Neuronal stem cell (in vitro differentiated cells): Measurements from ENCODE around the gene AZIN2.

Experiments
- DNase-seq: peaks from one replicate; pipeline ENCODE4 v3.0.0-alpha.2; 2013; ENCODE audit warnings: low spot score
- H2AFZ ChIP-seq: one replicate; pipeline ENCODE4 v1.6.1; 2013; ENCODE audit warnings: mild to moderate bottlenecking, low read length, inconsistent platforms
- H2AK5ac ChIP-seq: 2 replicates; pipeline ENCODE4 v1.6.1; 2013; ENCODE audit warnings: low read depth, mild to moderate bottlenecking, inconsistent platforms, low read length, moderate library complexity, mixed read lengths
- H2BK120ac ChIP-seq: 2 replicates; pipeline ENCODE4 v1.6.1; 2013; ENCODE audit warnings: low read depth, mild to moderate bottlenecking, inconsistent platforms, low read length, moderate library complexity, mixed read lengths
- H2BK12ac ChIP-seq: one replicate; pipeline ENCODE4 v1.6.1; 2013; ENCODE audit warnings: low read length, inconsistent platforms
- H2BK15ac ChIP-seq: 2 replicates; pipeline ENCODE4 v1.6.1; 2013; ENCODE audit warnings: mild to moderate bottlenecking, low read length, inconsistent platforms, mixed read lengths
- H2BK5ac ChIP-seq: one replicate; pipeline ENCODE4 v1.6.1; 2013; ENCODE audit warnings: inconsistent platforms, mild to moderate bottlenecking, low read length, moderate library complexity
- H3K14ac ChIP-seq: one replicate; pipeline ENCODE4 v1.6.1; 2013; ENCODE audit warnings: low read length, inconsistent platforms
- H3K18ac ChIP-seq: 2 replicates; pipeline ENCODE4 v1.6.1; 2013; ENCODE audit warnings: low read length, inconsistent platforms
- H3K23ac ChIP-seq: 2 replicates; pipeline ENCODE4 v1.6.1; 2013; ENCODE audit warnings: low read depth, mild to moderate bottlenecking, mixed read lengths, low read length, inconsistent platforms; ENCODE audit not compliant: poor library complexity
- H3K27ac ChIP-seq: replicated peaks from 3 replicates; pipeline ENCODE4 v1.5.1; 2013; ENCODE audit warnings: low read length, inconsistent platforms
- H3K27me3 ChIP-seq, 3 experiments: 2 replicates each; pipeline ENCODE4 v1.6.1; 2013; ENCODE audit warnings: low read length in 3 of 3, mild to moderate bottlenecking in 2 of 3, inconsistent platforms in 1 of 3, low read depth in 1 of 3, mixed read lengths in 1 of 3, moderate library complexity in 1 of 3; ENCODE audit not compliant: control insufficient read depth in 3 of 3, insufficient read depth in 3 of 3
- H3K36me3 ChIP-seq, 2 donors: replicated peaks in 1 of 2; 2 replicates each; pipeline ENCODE4 v1.6.1; 2013; ENCODE audit warnings: low read length in 2 of 2; ENCODE audit not compliant: control insufficient read depth in 2 of 2, insufficient read depth in 2 of 2
- H3K4ac ChIP-seq: 2 replicates; pipeline ENCODE4 v1.6.1; 2013; ENCODE audit warnings: inconsistent platforms, mild to moderate bottlenecking, low read length, moderate library complexity
- H3K4me1 ChIP-seq, 2 donors: 1 replicate in 1 of 2; 2 replicates in 1 of 2; pipeline ENCODE4 v1.6.1; 2013; ENCODE audit warnings: low read length in 2 of 2, low read depth in 1 of 2; ENCODE audit not compliant: control insufficient read depth in 2 of 2, insufficient read depth in 1 of 2
- H3K4me2 ChIP-seq: one replicate; pipeline ENCODE4 v1.6.1; 2013; ENCODE audit warnings: mild to moderate bottlenecking, low read length, inconsistent platforms; ENCODE audit not compliant: insufficient read depth, poor library complexity, severe bottlenecking
- H3K4me3 ChIP-seq, 2 donors: 2 replicates each; pipeline ENCODE4 v1.5.1; 2013; ENCODE audit warnings: low read length in 2 of 2, mild to moderate bottlenecking in 2 of 2, inconsistent platforms in 1 of 2, moderate library complexity in 1 of 2
- H3K79me1 ChIP-seq: one replicate; pipeline ENCODE4 v1.6.1; 2013; ENCODE audit warnings: low read depth, mild to moderate bottlenecking, inconsistent platforms, low read length, moderate library complexity
- H3K9ac ChIP-seq: one replicate; pipeline ENCODE4 v1.6.1; 2013; ENCODE audit warnings: mild to moderate bottlenecking, low read depth, low read length, inconsistent platforms; ENCODE audit not compliant: poor library complexity
- H3K9me3 ChIP-seq, 2 donors: replicated peaks in 1 of 2; 2 replicates each; pipeline versions ENCODE3 to v1.6.1; 2013; ENCODE audit warnings: low read length in 2 of 2, mild to moderate bottlenecking in 2 of 2, inconsistent platforms in 1 of 2, low read depth in 1 of 2, mixed read lengths in 1 of 2, moderate library complexity in 1 of 2; ENCODE audit not compliant: control insufficient read depth in 2 of 2, insufficient read depth in 1 of 2
- H4K8ac ChIP-seq: one replicate; pipeline ENCODE4 v1.6.1; 2013; ENCODE audit warnings: low read depth, mild to moderate bottlenecking, inconsistent platforms, low read length, moderate library complexity
- H4K91ac ChIP-seq: one replicate; pipeline ENCODE4 v1.6.1; 2013; ENCODE audit warnings: low read length, low read depth, mild to moderate bottlenecking, inconsistent platforms; ENCODE audit not compliant: poor library complexity
- WGBS, 2 donors: extraction: QIAGEN DNeasy Blood & Tissue Kit; methylation state at CpG; one replicate each; pipeline ENCODE4 v1.1.7; 2013; ENCODE audit warnings: missing lambda C conversion rate in 2 of 2, mixed read lengths in 1 of 2; ENCODE audit not compliant: insufficient read length in 2 of 2, insufficient replicate concordance in 1 of 2; ENCODE audit errors: extremely low coverage in 2 of 2; 5-methylcytosine and 5-hydroxymethylcytosine counted together

AZIN2 gene

GRCh38 chr1:33127001-33127823 lies 46.3 kb downstream of the AZIN2 start:
- H3K18ac ChIP-seq, result peak overlapping the region; percentile 73
- H3K4me1 ChIP-seq, result peaks cover 0 to 3% of the 10 kb centered on the region in 2 donors
- H3K4me3 ChIP-seq, result peak overlapping the region; percentile 66 to 82
- no peak overlapping the region for H3K4ac ChIP-seq
- no peak overlapping the region for H2BK120ac ChIP-seq
- DNase-seq, result peak; percentile 94
- H3K9me3 ChIP-seq, result no peaks in the 10 kb centered on the region
- H3K14ac ChIP-seq, result no peak overlapping the region
- H2BK15ac ChIP-seq, result no peak overlapping the region
- no peaks in the 10 kb centered on the region for H3K79me1 ChIP-seq
- peaks cover 0 to 4% (median 0%) of the 10 kb centered on the region in 3 experiments for H3K27me3 ChIP-seq
- H2AFZ ChIP-seq, result peak overlapping the region; percentile 75
- H2BK12ac ChIP-seq, result no peak overlapping the region
- H3K36me3 ChIP-seq, result no peaks in the 10 kb centered on the region
- H3K9ac ChIP-seq, result no peak overlapping the region
- H3K4me2 ChIP-seq, result peak overlapping the region; percentile 83
- H2BK5ac ChIP-seq, result no peak overlapping the region
- no peak overlapping the region for H4K91ac ChIP-seq
- H2AK5ac ChIP-seq, result no peak overlapping the region
- no peak overlapping the region for H3K23ac ChIP-seq
- H4K8ac ChIP-seq, result no peak overlapping the region
- WGBS, 2 donors, result no CpG with 5 or more reads among the region's 44 CpGs
- H3K27ac ChIP-seq, result peak overlapping the region; percentile 3

- Histone ChIP-seq H2BK12ac (no peak overlapping the region), H2AK5ac (no peak overlapping the region), H3K9ac (no peak overlapping the region), H3K4me1 (peaks cover 0 to 3% of the 10 kb centered on the region in 2 donors), H3K4ac (no peak overlapping the region), H2AFZ (no peak overlapping the region), H3K4me2 (no peak overlapping the region), H3K79me1 (no peaks in the 10 kb centered on the region), H3K36me3 (no peaks in the 10 kb centered on the region), H4K8ac (no peak overlapping the region), H3K18ac (no peak overlapping the region), H3K23ac (no peak overlapping the region), H2BK15ac (no peak overlapping the region), H4K91ac (no peak overlapping the region), H3K4me3 (no peak overlapping the region), H3K9me3 (no peaks in the 10 kb centered on the region), H3K14ac (no peak overlapping the region), H2BK120ac (no peak overlapping the region), H3K27ac (no peak overlapping the region), H3K27me3 (peaks cover 0 to 2% (median 0%) of the 10 kb centered on the region in 3 experiments), H2BK5ac (no peak overlapping the region)
- no CpG with 5 or more reads among the region's 4 CpGs for WGBS, 2 donors
- no peak for DNase-seq
Measured at GRCh38 chr1:33128781-33129180, 47.8 kb downstream of the AZIN2 start.

GRCh38 chr1:33130297-33130696 lies 49.3 kb downstream of the AZIN2 start:
- Histone ChIP-seq H3K27ac (no peak overlapping the region), H4K8ac (no peak overlapping the region), H2BK12ac (no peak overlapping the region), H3K4me2 (no peak overlapping the region), H3K18ac (no peak overlapping the region), H3K4me3 (no peak overlapping the region), H2BK15ac (no peak overlapping the region), H2AFZ (no peak overlapping the region), H2BK120ac (no peak overlapping the region), H3K9me3 (no peaks in the 10 kb centered on the region), H3K27me3 (peaks cover 0 to 2% (median 0%) of the 10 kb centered on the region in 3 experiments), H3K79me1 (no peaks in the 10 kb centered on the region), H2AK5ac (no peak overlapping the region), H3K36me3 (no peaks in the 10 kb centered on the region), H4K91ac (no peak overlapping the region), H3K4ac (no peak overlapping the region), H3K9ac (no peak overlapping the region), H3K23ac (no peak overlapping the region), H3K14ac (no peak overlapping the region), H3K4me1 (peaks cover 0 to 3% of the 10 kb centered on the region in 2 donors), H2BK5ac (no peak overlapping the region)
- DNase-seq, result no peak
- WGBS, 2 donors, result no CpG with 5 or more reads among the region's 4 CpGs

- no peak overlapping the region for H2BK12ac ChIP-seq
- DNase-seq, result no peak
- H3K36me3 ChIP-seq, result no peaks in the 10 kb centered on the region
- H3K79me1 ChIP-seq, result no peaks in the 10 kb centered on the region
- H4K91ac ChIP-seq, result no peak overlapping the region
- H3K23ac ChIP-seq, result no peak overlapping the region
- H2BK15ac ChIP-seq, result no peak overlapping the region
- peaks cover 0 to 2% (median 0%) of the 10 kb centered on the region in 3 experiments for H3K27me3 ChIP-seq
- no peak overlapping the region for H2AFZ ChIP-seq
- H2BK5ac ChIP-seq, result no peak overlapping the region
- no peak overlapping the region for H3K27ac ChIP-seq
- H2AK5ac ChIP-seq, result no peak overlapping the region
- H4K8ac ChIP-seq, result no peak overlapping the region
- H3K4ac ChIP-seq, result no peak overlapping the region
- no peaks in the 10 kb centered on the region for H3K9me3 ChIP-seq
- H2BK120ac ChIP-seq, result no peak overlapping the region
- no peak overlapping the region for H3K9ac ChIP-seq
- no peak overlapping the region for H3K4me3 ChIP-seq
- H3K4me1 ChIP-seq, result peaks cover 0 to 3% of the 10 kb centered on the region in 2 donors
- H3K18ac ChIP-seq, result no peak overlapping the region
- no CpG with 5 or more reads among the region's 2 CpGs for WGBS, 2 donors
- H3K4me2 ChIP-seq, result no peak overlapping the region
- no peak overlapping the region for H3K14ac ChIP-seq
Measured at GRCh38 chr1:33131191-33131590, 50.2 kb downstream of the AZIN2 start.
